CD4-positive, alpha-beta T cell (primary cell): ENCODE results near the gene TM9SF3. TPM values are rescaled to one million over a fixed set of nuclear protein-coding genes. Genes with fewer than 3 reads are reported as not detected.
"Not testable (repeated sequence)": the region's sequence is repeated elsewhere in the genome, so short reads cannot be mapped to it uniquely, and the experiment has no call there.

Experiments
- ATAC-seq: fragments of 200-7000 bp; cut with Tn5 transposase; one replicate; pipeline ENCODE4 v1.10.0; 2022; ENCODE audit warnings: mild to moderate bottlenecking; ENCODE audit not compliant: poor library complexity
- CTCF ChIA-PET: fragments of 350-600 bp; sonication (Branson Sonifier 250); formaldehyde crosslinking; loops from one replicate; lab custom pipeline; 2021; ENCODE audit warnings: antibody characterized with exemption, inconsistent platforms; lab: Charles Lee
- POLR2A ChIA-PET: fragments of 350-600 bp; sonication (Branson Sonifier 250); formaldehyde crosslinking; loops from one replicate; lab custom pipeline; 2021; ENCODE audit warnings: antibody characterized with exemption, inconsistent platforms; lab: Charles Lee
- DNase-seq, 14 experiments: peaks; one replicate each; pipeline ENCODE4 v3.0.0-alpha.2; 2013 to 2020; ENCODE audit warnings: mixed read lengths in 2 of 14
- H3K27ac ChIP-seq, 2 donors: one replicate each; pipeline versions ENCODE4 v1.5.1 to v1.7.0; 2013; ENCODE audit warnings: low read length in 2 of 2, low read depth in 1 of 2, mild to moderate bottlenecking in 1 of 2
- H3K27me3 ChIP-seq, 2 experiments: 1 replicate in 1 of 2; 2 replicates in 1 of 2; pipeline versions ENCODE4 v1.6.1 to v1.7.0; 2013; ENCODE audit warnings: low read length in 2 of 2, control low read depth in 1 of 2, mild to moderate bottlenecking in 1 of 2, moderate library complexity in 1 of 2; ENCODE audit not compliant: insufficient read depth in 2 of 2, control insufficient read depth in 1 of 2
- H3K36me3 ChIP-seq: one replicate; pipeline ENCODE4 v1.6.1; 2013; ENCODE audit warnings: low read length, control low read depth; ENCODE audit not compliant: insufficient read depth
- H3K4me1 ChIP-seq: one replicate; pipeline ENCODE4 v1.6.1; 2013; ENCODE audit warnings: low read length, control low read depth; ENCODE audit not compliant: insufficient read depth
- H3K4me3 ChIP-seq: one replicate; pipeline ENCODE4 v1.5.1; 2013; ENCODE audit warnings: mild to moderate bottlenecking, low read length, moderate library complexity
- H3K9me3 ChIP-seq, 2 experiments: 1 replicate in 1 of 2; 2 replicates in 1 of 2; pipeline versions ENCODE4 v1.6.1 to v1.7.0; 2013; ENCODE audit warnings: low read length in 2 of 2, mild to moderate bottlenecking in 2 of 2, control low read depth in 1 of 2, moderate library complexity in 1 of 2; ENCODE audit not compliant: control insufficient read depth in 1 of 2, insufficient read depth in 1 of 2
- H3K27ac Mint-ChIP-seq: one replicate; pipeline ENCODE4 v1.8.0; 2020; ENCODE audit warnings: mixed read lengths
- H3K27me3 Mint-ChIP-seq: one replicate; pipeline ENCODE4 v1.8.0; 2021; ENCODE audit warnings: mixed read lengths
- H3K36me3 Mint-ChIP-seq: one replicate; pipeline ENCODE4 v1.8.0; 2021; ENCODE audit warnings: low read depth, mixed read lengths
- H3K4me1 Mint-ChIP-seq: one replicate; pipeline ENCODE4 v1.8.0; 2021; ENCODE audit warnings: low read depth, mixed read lengths
- H3K4me3 Mint-ChIP-seq: one replicate; pipeline ENCODE4 v1.8.0; 2020; ENCODE audit warnings: mild to moderate bottlenecking, mixed read lengths
- H3K9me3 Mint-ChIP-seq: one replicate; pipeline ENCODE4 v1.8.0; 2020; ENCODE audit warnings: mixed read lengths
- CTCF ChIP-seq: fragments of 200-600 bp; IDR thresholded peaks from one replicate; pipeline ENCODE4 v1.8.0; 2022; ENCODE audit warnings: antibody characterized with exemption, mild to moderate bottlenecking
- intact Hi-C, 2 experiments: fragments of 100-400 bp; cut with DNase I in 1 of 2; cut with micrococcal nuclease in 1 of 2; formaldehyde crosslinking; loops; one replicate each; pipeline versions ENCODE4 v1.15.1 to v1.9.0; 2023 to 2025; cut with DNase I, micrococcal nuclease
- total RNA-seq, 174 experiments: library from RNA in 2 of 174; stranded (reverse) in 2 of 174; gene quantifications; one replicate each; pipeline ENCODE4 v1.2.3 and lab custom pipeline; 2021 to 2026

The TM9SF3 gene
- total RNA-seq, 2 experiments from 2014 or later = 92.4 to 92.7 TPM

GRCh38 chr10:96578022-96578421 is 8.8 kb downstream of the TM9SF3 start:
- H3K27me3 Mint-ChIP-seq = no peaks in the 10 kb centered on the region
- Histone ChIP-seq H3K27me3 (no peaks in the 10 kb centered on the region), H3K4me3 (no peak overlapping the region), H3K9me3 (no peaks in the 10 kb centered on the region), H3K36me3 (peaks cover 18% of the 10 kb centered on the region), H3K4me1 (peaks cover 12% of the 10 kb centered on the region), H3K27ac (no peak overlapping the region)
- POLR2A ChIA-PET = no interaction called here
- intact Hi-C loops = no loop called here
- no peaks in the 10 kb centered on the region for H3K9me3 Mint-ChIP-seq
- H3K27ac Mint-ChIP-seq = no peak overlapping the region
- CTCF ChIA-PET = no interaction called here
- DNase-seq (no peak), ATAC-seq (no peak)
- no peak for TF ChIP-seq CTCF
- H3K4me3 Mint-ChIP-seq = no peak overlapping the region
- H3K4me1 Mint-ChIP-seq = peaks cover 91% of the 10 kb centered on the region
- H3K36me3 Mint-ChIP-seq = peaks cover 58% of the 10 kb centered on the region

- peaks cover 18% of the 10 kb centered on the region for H3K36me3 ChIP-seq
- no peak overlapping the region for H3K27ac ChIP-seq
- Mint-ChIP-seq H3K4me3 (no peak overlapping the region), H3K9me3 (no peaks in the 10 kb centered on the region), H3K27me3 (no peaks in the 10 kb centered on the region), H3K27ac (no peak overlapping the region), H3K4me1 (peaks cover 92% of the 10 kb centered on the region), H3K36me3 (peaks cover 67% of the 10 kb centered on the region)
- ChIA-PET POLR2A (no interaction called here), CTCF (interaction anchor here (1.0 kb wide), 1 partner anchor 883 kb away, joined by 4 read pairs; the partner anchor contains the start of gene TCTN3)
- peaks cover 7% of the 10 kb centered on the region for H3K4me1 ChIP-seq
- H3K27me3 ChIP-seq = no peaks in the 10 kb centered on the region
- no peak for TF ChIP-seq CTCF
- ATAC-seq = no peak
- H3K4me3 ChIP-seq = no peak overlapping the region
- DNase-seq = no peak
- no peaks in the 10 kb centered on the region for H3K9me3 ChIP-seq
- intact Hi-C loops = no loop called here
Observed at GRCh38 chr10:96577069-96577468, 9.7 kb downstream of the TM9SF3 start.

DNA sequence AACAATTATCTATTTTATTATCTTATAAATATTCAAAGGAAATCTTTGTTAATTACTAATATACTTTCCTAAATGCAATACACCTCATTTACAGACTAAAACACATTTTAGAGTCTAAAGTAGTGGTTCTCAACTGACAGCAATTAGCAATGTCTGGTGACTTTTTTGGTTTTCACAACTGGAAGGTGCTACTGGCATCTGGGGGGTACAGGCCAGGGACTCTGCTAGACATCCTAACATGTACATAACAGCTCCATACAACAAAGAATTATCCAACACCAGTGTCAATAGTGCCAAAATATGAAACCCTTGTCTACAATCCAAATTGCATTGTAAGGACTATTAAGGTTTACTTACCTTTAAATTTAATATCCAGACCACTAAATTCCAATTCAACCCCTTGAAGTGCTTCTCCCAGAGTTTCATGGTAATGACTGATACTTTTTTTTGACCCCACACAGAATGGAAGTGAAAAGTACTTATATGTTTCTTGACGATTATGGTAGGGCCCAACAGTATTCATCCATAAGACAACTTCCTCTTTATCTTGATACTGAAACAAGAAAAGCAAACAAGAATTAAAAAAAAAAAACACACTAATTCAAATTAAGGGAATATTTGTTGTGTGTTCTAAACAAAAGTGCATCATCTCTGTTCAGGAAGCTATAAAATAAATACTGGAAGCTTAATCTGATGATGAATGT is 10.4 kb downstream of the TM9SF3 start:
- H3K4me3 ChIP-seq = no peak overlapping the region
- H3K9me3 ChIP-seq = no peaks in the 10 kb centered on the region
- H3K4me1 Mint-ChIP-seq = peaks cover 92% of the 10 kb centered on the region
- H3K36me3 ChIP-seq = peaks cover 19% of the 10 kb centered on the region
- no peak overlapping the region for H3K4me3 Mint-ChIP-seq
- no peaks in the 10 kb centered on the region for H3K27me3 Mint-ChIP-seq
- no peak for ATAC-seq
- no peaks in the 10 kb centered on the region for H3K9me3 Mint-ChIP-seq
- peaks cover 7% of the 10 kb centered on the region for H3K4me1 ChIP-seq
- intact Hi-C loops = no loop called here
- POLR2A ChIA-PET = no interaction called here
- no peak for DNase-seq
- H3K27me3 ChIP-seq = no peaks in the 10 kb centered on the region
- H3K27ac ChIP-seq = no peak overlapping the region
- CTCF ChIA-PET = interaction anchor here (1.0 kb wide), 1 partner anchor 883 kb away, joined by 4 read pairs; the partner anchor contains the start of gene TCTN3
- peaks cover 69% of the 10 kb centered on the region for H3K36me3 Mint-ChIP-seq
- H3K27ac Mint-ChIP-seq = no peak overlapping the region
- TF ChIP-seq CTCF = no peak

GRCh38 chr10:96574564-96574963 is 12.2 kb downstream of the TM9SF3 start:
- intact Hi-C loops, H3K4me3 Mint-ChIP-seq, H3K9me3 ChIP-seq, H3K27ac ChIP-seq, ATAC-seq, H3K27me3 Mint-ChIP-seq, H3K4me3 ChIP-seq, H3K27ac Mint-ChIP-seq, H3K9me3 Mint-ChIP-seq, H3K27me3 ChIP-seq, POLR2A ChIA-PET, H3K4me1 ChIP-seq, DNase-seq: not testable (repeated sequence)
- Mint-ChIP-seq H3K4me1 (peaks cover 84% of the 10 kb centered on the region), H3K36me3 (peaks cover 82% of the 10 kb centered on the region)
- CTCF ChIA-PET = interaction anchor here (0.6 kb wide), 1 partner anchor 27 kb away, joined by 3 read pairs; no protein-coding TSS in a partner anchor
- H3K36me3 ChIP-seq = peaks cover 25% of the 10 kb centered on the region
